IPS-20b (cell line): ENCODE data around the gene MTHFS.

ENCODE experiments used
- H3K27ac ChIP-seq: one replicate; pipeline ENCODE4 v1.5.1; 2013; ENCODE audit warnings: low read length
- H3K27me3 ChIP-seq: 2 replicates; pipeline ENCODE4 v1.6.1; 2013; ENCODE audit warnings: mild to moderate bottlenecking, low read length, inconsistent platforms; ENCODE audit not compliant: insufficient read depth
- H3K36me3 ChIP-seq: 2 replicates; pipeline ENCODE4 v1.6.1; 2013; ENCODE audit warnings: low read depth, mild to moderate bottlenecking, inconsistent platforms, low read length, moderate library complexity; ENCODE audit not compliant: insufficient read depth
- H3K4me1 ChIP-seq: 2 replicates; pipeline ENCODE4 v1.6.1; 2013; ENCODE audit warnings: mild to moderate bottlenecking, control low read depth, inconsistent platforms, low read length, moderate library complexity; ENCODE audit not compliant: insufficient read depth
- H3K4me3 ChIP-seq: 2 replicates; pipeline ENCODE4 v1.5.1; 2013; ENCODE audit warnings: mild to moderate bottlenecking, low read length, inconsistent platforms
- H3K9ac ChIP-seq: 2 replicates; pipeline ENCODE4 v1.6.1; 2013; ENCODE audit warnings: low read depth, mild to moderate bottlenecking, inconsistent platforms, low read length, moderate library complexity
- H3K9me3 ChIP-seq: 2 replicates; pipeline ENCODE4 v1.6.1; 2013; ENCODE audit warnings: mild to moderate bottlenecking, low read depth, low read length, inconsistent platforms; ENCODE audit not compliant: insufficient read depth

Gene MTHFS

DNA sequence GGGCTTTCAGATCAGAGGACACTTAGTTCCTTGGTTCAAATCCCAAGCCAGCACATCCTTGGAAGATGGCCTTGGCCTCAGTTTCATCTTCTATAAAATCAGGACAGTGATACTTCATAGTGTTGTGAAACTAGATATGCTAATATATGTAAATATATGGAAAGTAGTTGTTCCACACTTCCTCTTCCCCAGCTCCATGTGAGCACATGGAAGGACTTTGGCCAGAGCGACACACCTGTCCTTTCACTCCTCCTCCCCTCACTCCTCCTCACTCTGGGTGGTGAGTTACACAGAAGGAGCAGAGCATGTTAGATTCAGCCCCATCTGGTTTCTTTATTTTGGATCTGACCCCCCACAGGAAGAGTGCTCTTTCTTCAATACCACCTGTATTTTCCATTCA is 65.2 kb downstream of the MTHFS start:
- H3K27ac ChIP-seq = no peak overlapping the region
- no peak overlapping the region for H3K9ac ChIP-seq
- H3K36me3 ChIP-seq = peaks cover 8% of the 10 kb centered on the region; the same call in 1 of the 2 replicates
- H3K9me3 ChIP-seq = peaks cover 3% of the 10 kb centered on the region; the same call in 1 of the 2 replicates
- H3K4me1 ChIP-seq = peaks cover 4% of the 10 kb centered on the region; the same call in 1 of the 2 replicates
- no peaks in the 10 kb centered on the region for H3K27me3 ChIP-seq
- no peak overlapping the region for H3K4me3 ChIP-seq

DNA sequence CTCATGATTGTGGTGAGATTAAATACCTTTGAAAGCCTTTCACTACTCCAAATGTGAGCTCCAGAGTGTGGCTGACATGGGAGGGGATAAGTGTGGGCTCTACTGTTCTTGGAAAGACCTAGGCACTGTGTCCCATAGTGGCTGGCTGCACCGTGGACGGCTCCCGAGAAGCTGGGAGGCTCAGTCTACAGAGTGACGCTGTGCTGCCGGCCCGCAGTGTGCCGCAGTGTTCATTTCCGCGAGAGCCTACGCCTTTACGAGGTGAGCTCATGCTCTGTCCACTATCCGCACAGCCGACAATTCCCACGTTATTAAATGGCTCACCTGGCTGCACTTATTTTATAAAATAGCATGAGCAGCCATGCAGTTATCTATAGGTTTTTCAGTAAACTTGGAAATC is 66.9 kb downstream of the MTHFS start:
- Histone ChIP-seq H3K36me3 (peaks cover 3% of the 10 kb centered on the region; the same call in 1 of the 2 replicates), H3K27ac (no peak overlapping the region), H3K4me1 (no peaks in the 10 kb centered on the region), H3K9me3 (peaks cover 3% of the 10 kb centered on the region; the same call in 1 of the 2 replicates), H3K9ac (no peak overlapping the region), H3K27me3 (no peaks in the 10 kb centered on the region), H3K4me3 (no peak overlapping the region)

DNA sequence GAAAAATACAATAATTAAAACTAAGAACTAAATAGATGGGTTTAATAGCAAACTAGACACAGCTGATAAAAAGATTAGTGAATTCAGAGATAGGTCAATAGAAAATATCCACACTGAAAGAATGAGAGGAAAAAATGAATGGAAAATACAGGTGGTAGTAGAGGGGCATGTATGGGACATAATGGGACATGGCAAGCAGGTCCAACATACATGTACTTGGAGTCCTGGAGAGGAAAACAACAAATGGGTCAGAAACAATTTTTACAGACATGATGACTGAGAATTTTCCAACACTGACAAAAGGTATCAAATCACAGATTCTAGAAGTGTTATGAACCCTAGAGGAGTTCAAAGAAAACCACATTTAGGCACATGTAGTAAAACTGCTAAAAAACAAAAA is 68.4 kb downstream of the MTHFS start:
- H3K9me3 ChIP-seq = peaks cover 3% of the 10 kb centered on the region; the same call in 1 of the 2 replicates
- no peak overlapping the region for H3K9ac ChIP-seq
- H3K4me3 ChIP-seq = no peak overlapping the region
- no peak overlapping the region for H3K27ac ChIP-seq
- no peaks in the 10 kb centered on the region for H3K27me3 ChIP-seq
- H3K36me3 ChIP-seq = peaks cover 3% of the 10 kb centered on the region; the same call in 1 of the 2 replicates
- H3K4me1 ChIP-seq = no peaks in the 10 kb centered on the region

DNA sequence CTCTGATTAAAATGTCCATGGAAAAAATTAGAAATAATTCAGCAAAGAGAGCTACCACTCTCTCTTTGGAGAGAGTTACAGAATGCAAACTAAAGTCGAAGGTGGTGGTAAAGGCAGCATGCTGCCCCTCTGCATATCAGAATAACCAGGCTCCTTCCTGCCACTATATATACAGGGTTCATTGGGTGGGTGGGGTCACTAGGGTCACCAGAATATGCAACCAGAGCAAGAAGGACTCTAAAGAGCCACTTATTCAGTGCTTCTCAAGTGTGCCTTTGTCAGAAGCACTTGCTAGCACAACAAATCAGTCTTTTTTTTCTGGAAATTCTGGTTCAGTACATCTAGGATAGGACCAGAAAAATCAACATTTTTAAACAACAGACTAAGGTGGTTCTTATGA is 70.0 kb downstream of the MTHFS start:
- no peak overlapping the region for H3K4me3 ChIP-seq

DNA sequence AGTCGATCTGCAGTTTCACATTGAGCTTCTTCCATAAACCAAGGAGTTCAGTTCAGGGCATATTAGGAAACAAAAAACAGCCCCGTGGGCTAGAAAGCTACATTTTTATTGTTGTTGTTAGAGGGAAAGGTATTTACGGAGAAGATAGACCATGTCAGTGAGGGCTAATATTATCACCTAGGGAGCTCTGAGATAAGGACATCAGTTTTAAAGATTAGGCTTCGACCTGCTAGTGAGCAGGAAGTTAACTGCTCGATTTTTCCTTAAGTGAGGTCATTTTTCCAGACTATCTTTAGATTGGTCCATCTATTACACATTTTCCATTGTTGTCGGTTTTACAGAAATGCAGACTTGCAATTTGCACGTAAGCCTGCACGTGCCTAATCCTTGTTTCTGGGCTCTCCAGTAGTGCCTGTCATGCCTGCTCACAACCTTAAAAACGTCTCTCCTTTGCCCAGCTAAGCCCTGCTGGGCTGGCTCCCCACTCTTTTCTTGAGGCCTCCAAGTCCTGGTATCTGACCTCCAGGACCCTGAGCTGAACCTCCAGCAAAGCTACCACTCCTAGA is 72.6 kb downstream of the MTHFS start:
- Histone ChIP-seq H3K27ac (no peak overlapping the region), H3K9me3 (peaks cover 8% of the 10 kb centered on the region), H3K27me3 (no peaks in the 10 kb centered on the region), H3K4me3 (no peak overlapping the region), H3K9ac (no peak overlapping the region), H3K4me1 (no peaks in the 10 kb centered on the region), H3K36me3 (no peaks in the 10 kb centered on the region)

More for the DNA sequence above, 70.0 kb downstream of the MTHFS start:
- Histone ChIP-seq H3K4me1 (no peaks in the 10 kb centered on the region), H3K27me3 (no peaks in the 10 kb centered on the region), H3K36me3 (0 out of 2 replicates have a peak, but pooled peaks cover 2% of the 10 kb centered on the region), H3K9me3 (peaks cover 3% of the 10 kb centered on the region; the same call in 1 of the 2 replicates), H3K27ac (no peak overlapping the region), H3K9ac (no peak overlapping the region)

DNA sequence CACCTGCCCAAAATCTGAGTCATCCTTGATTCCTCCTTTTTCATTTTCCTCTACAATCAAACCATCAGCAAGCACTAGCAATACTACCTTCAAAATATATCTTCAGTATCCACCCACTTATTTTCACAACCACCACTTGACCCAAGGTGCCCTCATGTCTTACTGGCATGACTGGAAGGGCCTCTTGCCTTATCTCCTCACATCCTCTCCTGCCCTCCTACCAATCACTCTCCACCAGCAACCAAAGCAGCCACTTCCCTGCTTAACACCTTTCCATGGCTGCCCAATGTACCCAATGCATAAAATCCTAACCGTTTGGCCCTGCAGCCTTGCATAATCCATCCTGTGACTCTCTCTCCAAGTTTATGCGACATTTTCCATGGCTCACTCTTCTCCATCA is 76.0 kb downstream of the MTHFS start:
- Histone ChIP-seq H3K27me3 (no peaks in the 10 kb centered on the region), H3K9ac (no peak overlapping the region), H3K4me3 (no peak overlapping the region), H3K4me1 (peaks cover 4% of the 10 kb centered on the region; the same call in 1 of the 2 replicates), H3K36me3 (no peaks in the 10 kb centered on the region), H3K9me3 (peaks cover 5% of the 10 kb centered on the region), H3K27ac (no peak overlapping the region)

DNA sequence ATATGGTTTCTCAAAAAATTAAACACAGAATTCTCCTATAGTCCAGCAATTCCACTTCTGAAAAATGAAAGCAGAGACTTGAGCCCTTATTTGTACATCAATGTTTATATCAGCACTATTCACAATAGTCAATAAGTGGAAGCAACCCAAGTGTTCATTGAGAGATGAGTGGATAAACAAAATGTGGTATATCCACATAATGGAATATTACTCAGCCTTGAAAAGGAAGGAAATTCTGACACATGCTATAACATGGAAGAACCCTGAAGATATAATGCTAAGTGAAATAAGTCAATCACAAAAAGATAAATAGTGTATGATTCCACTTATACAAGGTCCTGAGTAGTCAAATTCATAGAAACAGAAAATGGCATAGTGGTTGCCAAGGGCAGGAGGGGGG is 76.6 kb downstream of the MTHFS start:
- Histone ChIP-seq H3K27ac (no peak overlapping the region), H3K4me1 (peaks cover 4% of the 10 kb centered on the region; the same call in 1 of the 2 replicates), H3K4me3 (no peak overlapping the region), H3K9ac (no peak overlapping the region), H3K9me3 (peaks cover 5% of the 10 kb centered on the region), H3K27me3 (no peaks in the 10 kb centered on the region), H3K36me3 (no peaks in the 10 kb centered on the region)

DNA sequence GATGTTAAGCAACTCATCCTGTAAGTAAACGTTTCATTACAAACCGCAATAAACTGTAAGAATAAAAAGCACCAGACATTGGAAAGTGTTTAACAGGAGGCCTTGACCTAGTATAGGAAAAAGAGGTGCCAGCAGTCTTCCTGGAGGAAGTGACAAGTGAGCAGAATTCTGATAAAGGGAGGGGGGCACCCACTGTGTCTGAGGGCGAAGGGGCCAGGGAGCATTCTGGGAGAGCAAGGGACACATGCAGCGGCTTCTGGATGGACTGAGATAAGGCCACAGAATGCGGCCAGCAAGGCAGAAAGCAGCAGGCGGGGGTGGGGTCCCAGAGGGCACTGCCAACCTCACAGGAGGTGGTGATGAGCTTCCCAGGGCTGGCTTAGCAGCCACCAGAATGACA is 80.2 kb downstream of the MTHFS start:
- H3K4me1 ChIP-seq = peaks cover 4% of the 10 kb centered on the region; the same call in 1 of the 2 replicates
- H3K9me3 ChIP-seq = peaks cover 5% of the 10 kb centered on the region
- H3K27me3 ChIP-seq = no peaks in the 10 kb centered on the region
- H3K4me3 ChIP-seq = no peak overlapping the region
- H3K36me3 ChIP-seq = no peaks in the 10 kb centered on the region
- H3K27ac ChIP-seq = no peak overlapping the region
- no peak overlapping the region for H3K9ac ChIP-seq

DNA sequence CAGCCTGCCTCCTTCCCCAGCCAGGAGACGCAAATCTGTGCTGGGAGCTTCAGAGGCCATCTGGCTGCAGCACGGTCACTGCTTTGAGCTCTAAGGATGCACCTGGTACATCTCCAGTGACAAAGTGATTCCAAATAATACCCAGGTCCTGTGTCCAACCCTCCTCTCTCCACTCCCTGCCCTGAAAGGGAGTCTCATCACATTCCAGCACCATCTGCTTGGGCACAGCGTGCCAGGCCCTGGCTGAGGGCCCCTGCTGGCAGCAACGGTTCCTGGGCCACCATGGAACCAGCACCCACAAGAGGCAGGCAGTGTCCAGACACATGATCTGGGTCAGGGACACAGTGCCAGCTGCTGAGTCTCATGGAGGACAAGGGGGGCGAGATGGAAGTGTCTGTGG is 81.3 kb downstream of the MTHFS start:
- Histone ChIP-seq H3K9me3 (peaks cover 5% of the 10 kb centered on the region), H3K9ac (no peak overlapping the region), H3K27me3 (no peaks in the 10 kb centered on the region), H3K27ac (no peak overlapping the region), H3K4me1 (peaks cover 4% of the 10 kb centered on the region; the same call in 1 of the 2 replicates), H3K4me3 (no peak overlapping the region), H3K36me3 (no peaks in the 10 kb centered on the region)

DNA sequence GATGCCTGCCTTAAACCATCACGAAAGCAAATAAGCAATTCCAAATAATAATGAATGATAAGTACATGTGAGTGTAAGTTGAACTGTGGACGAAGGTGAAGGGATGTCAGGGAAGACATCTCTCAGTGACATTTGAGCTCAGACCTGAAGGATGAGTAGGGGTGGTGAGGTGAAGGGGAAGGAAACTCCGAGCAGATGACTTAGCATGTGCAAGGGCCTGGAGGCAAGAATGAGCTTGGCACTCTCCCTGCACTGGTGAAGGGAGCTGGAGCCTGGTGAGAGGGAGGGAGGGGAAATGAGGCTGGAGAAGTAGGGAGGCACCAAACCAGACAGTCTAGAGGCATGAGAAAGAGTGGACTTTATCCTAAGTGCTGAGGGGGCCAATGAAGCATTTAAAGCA is 84.3 kb downstream of the MTHFS start:
- Histone ChIP-seq H3K9me3 (no peaks in the 10 kb centered on the region), H3K4me1 (peaks cover 4% of the 10 kb centered on the region; the same call in 1 of the 2 replicates), H3K4me3 (no peak overlapping the region), H3K27ac (no peak overlapping the region), H3K27me3 (no peaks in the 10 kb centered on the region), H3K9ac (no peak overlapping the region), H3K36me3 (no peaks in the 10 kb centered on the region)

DNA sequence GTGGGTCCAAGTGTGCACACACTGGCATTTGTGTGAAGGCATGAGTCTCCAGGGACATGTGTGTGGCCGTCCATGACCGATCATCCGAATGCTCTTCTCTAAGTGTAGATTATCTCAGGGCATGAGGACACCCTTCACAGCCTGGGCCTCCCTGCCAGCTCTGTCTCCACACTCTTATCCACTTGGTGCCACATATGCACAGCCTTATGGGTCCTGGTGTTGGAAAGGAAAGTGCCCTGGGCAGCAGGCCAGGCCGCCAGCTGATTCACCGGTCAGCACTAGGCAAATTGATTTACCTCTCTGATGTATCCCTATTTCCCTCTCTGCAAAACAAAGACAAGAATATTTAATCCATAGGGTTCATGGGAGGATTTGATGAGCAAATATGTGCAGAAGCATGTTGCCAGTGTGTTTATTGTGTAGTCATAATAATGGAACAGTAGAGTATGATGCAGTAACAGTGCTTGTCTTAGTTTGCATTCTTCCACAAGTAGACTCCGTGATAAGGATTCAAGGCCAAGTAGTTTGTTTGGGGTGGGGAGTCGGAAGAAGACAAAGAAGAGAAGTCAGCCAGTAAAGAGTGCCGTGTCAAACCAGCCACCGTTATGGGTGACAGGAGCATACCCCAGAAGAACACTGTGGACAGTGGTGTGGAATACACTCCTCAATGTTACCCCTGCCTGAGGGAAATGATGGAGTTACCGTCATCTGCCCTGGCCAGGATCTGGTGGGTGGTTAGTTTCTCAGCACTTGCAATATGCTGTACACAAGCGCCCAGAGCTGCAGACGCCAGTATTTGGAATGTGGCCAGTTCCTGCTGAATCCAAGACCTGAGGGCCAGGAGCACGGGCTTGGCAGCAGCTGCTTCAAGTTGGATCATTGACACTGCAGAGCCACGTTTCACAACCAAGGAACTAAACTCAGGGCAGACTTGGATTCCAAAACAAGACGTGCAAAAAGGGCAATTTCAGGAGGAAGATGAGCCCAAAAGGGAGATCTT is 85.1 kb downstream of the MTHFS start:
- Histone ChIP-seq H3K27me3 (no peaks in the 10 kb centered on the region), H3K9ac (no peak overlapping the region)

More for the DNA sequence above, 85.1 kb downstream of the MTHFS start:
- H3K4me3 ChIP-seq = no peak overlapping the region
- H3K4me1 ChIP-seq = no peaks in the 10 kb centered on the region
- H3K9me3 ChIP-seq = no peaks in the 10 kb centered on the region
- H3K27ac ChIP-seq = no peak overlapping the region
- no peaks in the 10 kb centered on the region for H3K36me3 ChIP-seq
